PFSK-1 (cell line): ENCODE measurements around the gene ADTRP.

Experiments
- FOXP2 ChIP-seq: optimal IDR thresholded peaks from 2 replicates; pipeline ENCODE3; 2011; ENCODE audit warnings: borderline replicate concordance, control low read depth, inconsistent platforms; ENCODE audit not compliant: insufficient read depth; ENCODE audit errors: extremely low read length, extremely low read depth
- POLR2AphosphoS5 ChIP-seq: IDR thresholded peaks from 2 replicates; pipeline ENCODE4 v1.6.1; 2012; ENCODE audit warnings: low read depth, mild to moderate bottlenecking, control low read depth, low read length, moderate library complexity
- REST ChIP-seq, 2 experiments: IDR thresholded peaks; 2 replicates each; pipeline versions ENCODE4 v1.6.1 to v1.8.0; 2011 to 2012; ENCODE audit warnings: low read depth in 2 of 2, low read length in 2 of 2, control low read depth in 1 of 2, inconsistent platforms in 1 of 2, mild to moderate bottlenecking in 1 of 2, moderate library complexity in 1 of 2; ENCODE audit not compliant: insufficient read depth in 1 of 2
- SIN3A ChIP-seq: IDR thresholded peaks from 2 replicates; pipeline ENCODE4 v1.6.1; 2012; ENCODE audit warnings: mild to moderate bottlenecking, low read length, moderate library complexity, borderline replicate concordance; ENCODE audit not compliant: insufficient read depth
- TAF1 ChIP-seq: IDR thresholded peaks from 2 replicates; pipeline ENCODE4 v1.6.1; 2012; ENCODE audit warnings: low read length, control low read depth, borderline replicate concordance; ENCODE audit not compliant: insufficient read depth

ADTRP gene

GRCh38 chr6:11821781-11822180, 43.2 kb upstream of the ADTRP start:
- no peak for TF ChIP-seq POLR2AphosphoS5
- TF ChIP-seq SIN3A = no peak
- no peak for TF ChIP-seq FOXP2
- no peak for TF ChIP-seq TAF1
- no peak for TF ChIP-seq REST (IDR thresholded peaks at IDR 0.05; ENCODE audit: insufficient read depth in 1 of 2, low read depth in 2 of 2, low read length in 2 of 2)

GRCh38 chr6:11820821-11821220, 42.2 kb upstream of the ADTRP start:
- TF ChIP-seq REST (IDR thresholded peaks at IDR 0.05; ENCODE audit: insufficient read depth in 1 of 2, low read depth in 2 of 2, low read length in 2 of 2) = no peak
- no peak for TF ChIP-seq FOXP2
- TF ChIP-seq TAF1 = no peak
- TF ChIP-seq POLR2AphosphoS5 = no peak
- TF ChIP-seq SIN3A = no peak

- no peak for TF ChIP-seq REST (IDR thresholded peaks at IDR 0.05; ENCODE audit: insufficient read depth in 1 of 2, low read depth in 2 of 2, low read length in 2 of 2)
- TF ChIP-seq FOXP2 = no peak
- TF ChIP-seq POLR2AphosphoS5 = no peak
- TF ChIP-seq SIN3A = no peak
- no peak for TF ChIP-seq TAF1
Measured at GRCh38 chr6:11819486-11819885, 40.9 kb upstream of the ADTRP start.

GRCh38 chr6:11815231-11815630, 36.6 kb upstream of the ADTRP start:
- no peak for TF ChIP-seq REST (IDR thresholded peaks at IDR 0.05; ENCODE audit: insufficient read depth in 1 of 2, low read depth in 2 of 2, low read length in 2 of 2)

GRCh38 chr6:11814819-11815218, 36.2 kb upstream of the ADTRP start:
- TF ChIP-seq FOXP2 = no peak
- no peak for TF ChIP-seq REST (IDR thresholded peaks at IDR 0.05; ENCODE audit: insufficient read depth in 1 of 2, low read depth in 2 of 2, low read length in 2 of 2)
- no peak for TF ChIP-seq TAF1
- no peak for TF ChIP-seq SIN3A
- no peak for TF ChIP-seq POLR2AphosphoS5
